IMR-90 (cell line): ENCODE measurements around the gene IDH3A. TPM values are rescaled to one million over a fixed set of nuclear protein-coding genes. Genes with fewer than 3 reads are reported as not detected.

Source experiments
- ATAC-seq: fragments of 200-7000 bp; cut with Tn5 transposase; 2 replicates; pipeline ENCODE4 v1.9.1; 2020; ENCODE audit warnings: low read depth, mild to moderate bottlenecking, moderate library complexity
- BruUV-seq: library from RNA; stranded (reverse); fragments of 400-500 nt; replicated peaks from 2 replicates; lab custom pipeline; 2021; lab: Mats Ljungman, UMichigan
- CTCF ChIA-PET: fragments of 300-600 bp; formaldehyde crosslinking; extraction: SDS; loops from one replicate; lab custom pipeline; 2021; ENCODE audit warnings: antibody characterized with exemption; lab: Yijun Ruan, JAX
- POLR2A ChIA-PET: fragments of 300-600 bp; sonication (Branson Sonifier 250); formaldehyde crosslinking; loops from one replicate; lab custom pipeline; 2022; ENCODE audit warnings: antibody characterized with exemption; ENCODE audit not compliant: unreplicated experiment; lab: Charles Lee
- DNase-seq: peaks from one replicate; pipeline ENCODE4 v3.0.0; 2013
- H2AFZ ChIP-seq: replicated peaks from 2 replicates; pipeline ENCODE3; 2013; ENCODE audit warnings: low read length, mild to moderate bottlenecking; ENCODE audit not compliant: poor library complexity
- H2AK5ac ChIP-seq: 2 replicates; pipeline ENCODE4 v1.6.1; 2013; ENCODE audit warnings: low read depth, low read length, inconsistent platforms
- H2AK9ac ChIP-seq: replicated peaks from 2 replicates; pipeline ENCODE3; 2013; ENCODE audit warnings: mild to moderate bottlenecking, low read depth, low read length, moderate library complexity; ENCODE audit not compliant: poor library complexity
- H2BK120ac ChIP-seq: 2 replicates; pipeline ENCODE4 v1.6.1; 2013; ENCODE audit warnings: low read depth, low read length, inconsistent platforms
- H2BK15ac ChIP-seq: 3 replicates; pipeline ENCODE4 v1.6.1; 2013; ENCODE audit warnings: low read depth, low read length, inconsistent platforms
- H2BK20ac ChIP-seq: 2 replicates; pipeline ENCODE4 v1.6.1; 2013; ENCODE audit warnings: low read depth, mild to moderate bottlenecking, inconsistent platforms, low read length, moderate library complexity
- H2BK5ac ChIP-seq: 2 replicates; pipeline ENCODE4 v1.6.1; 2013; ENCODE audit warnings: mild to moderate bottlenecking, low read depth, low read length, inconsistent platforms; ENCODE audit not compliant: poor library complexity, severe bottlenecking
- H3K14ac ChIP-seq: replicated peaks from 2 replicates; pipeline ENCODE4 v1.6.1; 2013; ENCODE audit warnings: low read depth, low read length, inconsistent platforms
- H3K18ac ChIP-seq: 2 replicates; pipeline ENCODE4 v1.6.1; 2013; ENCODE audit warnings: low read depth, low read length, control low read depth
- H3K23ac ChIP-seq: 2 replicates; pipeline ENCODE4 v1.6.1; 2013; ENCODE audit warnings: low read depth, low read length, inconsistent platforms
- H3K27ac ChIP-seq: 2 replicates; pipeline ENCODE4 v1.5.1; 2013; ENCODE audit warnings: mild to moderate bottlenecking, control low read depth, low read length; ENCODE audit not compliant: insufficient read depth
- H3K27me3 ChIP-seq: 2 replicates; pipeline ENCODE4 v1.6.1; 2013; ENCODE audit warnings: low read length; ENCODE audit not compliant: control insufficient read depth, insufficient read depth
- H3K36me3 ChIP-seq: 2 replicates; pipeline ENCODE4 v1.6.1; 2013; ENCODE audit warnings: low read length, mixed read lengths; ENCODE audit not compliant: control insufficient read depth, insufficient read depth
- H3K4ac ChIP-seq: 2 replicates; pipeline ENCODE4 v1.6.1; 2013; ENCODE audit warnings: low read depth, low read length, inconsistent platforms
- H3K4me1 ChIP-seq: 2 replicates; pipeline ENCODE4 v1.6.1; 2013; ENCODE audit warnings: low read length, mixed read lengths; ENCODE audit not compliant: control insufficient read depth, insufficient read depth
- H3K4me2 ChIP-seq: 2 replicates; pipeline ENCODE4 v1.6.1; 2013; ENCODE audit warnings: low read depth, mild to moderate bottlenecking, control low read depth, low read length, moderate library complexity
- H3K4me3 ChIP-seq: 2 replicates; pipeline ENCODE4 v1.5.1; 2013; ENCODE audit warnings: low read depth, mild to moderate bottlenecking, control low read depth, low read length, moderate library complexity; ENCODE audit not compliant: insufficient read depth
- H3K56ac ChIP-seq: 2 replicates; pipeline ENCODE4 v1.6.1; 2013; ENCODE audit warnings: low read length, inconsistent platforms; ENCODE audit not compliant: insufficient read depth; ENCODE audit errors: extremely low read depth
- H3K79me1 ChIP-seq, 2 experiments: 2 replicates each; pipeline ENCODE4 v1.6.1; 2013; ENCODE audit warnings: low read length in 2 of 2, inconsistent platforms in 1 of 2, low read depth in 1 of 2
- H3K9ac ChIP-seq: 2 replicates; pipeline ENCODE4 v1.6.1; 2013; ENCODE audit warnings: low read depth, low read length, control low read depth
- H3K9me1 ChIP-seq: 2 replicates; pipeline ENCODE4 v1.6.1; 2013; ENCODE audit warnings: low read length, inconsistent platforms; ENCODE audit not compliant: insufficient read depth
- H3K9me3 ChIP-seq: 2 replicates; pipeline ENCODE4 v1.6.1; 2013; ENCODE audit warnings: low read length; ENCODE audit not compliant: control insufficient read depth, insufficient read depth
- H4K20me1 ChIP-seq: 2 replicates; pipeline ENCODE4 v1.6.1; 2013; ENCODE audit warnings: low read length, inconsistent platforms; ENCODE audit not compliant: insufficient read depth
- H4K5ac ChIP-seq: 2 replicates; pipeline ENCODE4 v1.6.1; 2013; ENCODE audit warnings: mild to moderate bottlenecking, low read depth, low read length, control low read depth
- H4K8ac ChIP-seq, 2 experiments: 2 replicates each; pipeline ENCODE4 v1.6.1; 2013; ENCODE audit warnings: low read depth in 2 of 2, low read length in 2 of 2, control low read depth in 1 of 2, inconsistent platforms in 1 of 2
- H4K91ac ChIP-seq: 2 replicates; pipeline ENCODE4 v1.6.1; 2013; ENCODE audit warnings: low read depth, low read length, inconsistent platforms; ENCODE audit not compliant: insufficient read depth
- FOS ChIP-seq: fragments of 150-350 bp; IDR thresholded peaks from 2 replicates; pipeline ENCODE4 v1.6.1; 2016; ENCODE audit warnings: low read depth, low read length
- RFX5 ChIP-seq: IDR thresholded peaks from 2 replicates; pipeline ENCODE4 v1.8.0; 2012; ENCODE audit warnings: low read depth, mild to moderate bottlenecking, low read length, moderate library complexity
- SMC3 ChIP-seq: fragments of 150-350 bp; IDR thresholded peaks from 2 replicates; pipeline ENCODE4 v1.6.1; 2016; ENCODE audit warnings: low read depth, mild to moderate bottlenecking, antibody characterized with exemption, low read length, moderate library complexity
- WGBS, 2 experiments: methylation state at CpG; one replicate each; pipeline versions ENCODE4 v1.1.5 to v1.1.7; 2013; ENCODE audit warnings: missing lambda C conversion rate in 2 of 2; ENCODE audit not compliant: insufficient read length in 1 of 2; ENCODE audit errors: extremely low coverage in 2 of 2; 5-methylcytosine and 5-hydroxymethylcytosine counted together
- dilution Hi-C: fragments of 300-500 bp; cut with HindIII; formaldehyde crosslinking; loops from one replicate; pipeline ENCODE4 v1.14.3; 2018; ENCODE audit warnings: low sequenced_read_pairs; ENCODE audit not compliant: unreplicated experiment
- in situ Hi-C: fragments of 300-500 bp; cut with MboI; formaldehyde crosslinking; loops from 3 replicates; pipeline ENCODE4 v1.14.3; 2019; ENCODE audit warnings: low sequenced_read_pairs, inconsistent platforms, mixed read lengths
- intact Hi-C: fragments of 100-400 bp; cut with micrococcal nuclease; formaldehyde crosslinking; loops from 2 replicates; pipeline ENCODE4 v1.10.0; 2022
- polyA plus RNA-seq, 3 experiments: library from polyadenylated mRNA; depleted of rRNA; stranded (reverse); fragments of >200 nt; gene quantifications; 2 replicates each; pipeline ENCODE4 v1.2.3, GENCODE V29; 2012; ENCODE audit warnings: low replicate concordance in 1 of 3
- total RNA-seq: library from RNA; depleted of rRNA; stranded (reverse); fragments of >200 nt; gene quantifications from 2 replicates; pipeline ENCODE4 v1.2.3, GENCODE V29; 2012

Gene IDH3A
- total and polyA plus RNA-seq, 2 of the 4 experiments (the other 2 are of a cell fraction) = 34.5 to 47.7 TPM

DNA sequence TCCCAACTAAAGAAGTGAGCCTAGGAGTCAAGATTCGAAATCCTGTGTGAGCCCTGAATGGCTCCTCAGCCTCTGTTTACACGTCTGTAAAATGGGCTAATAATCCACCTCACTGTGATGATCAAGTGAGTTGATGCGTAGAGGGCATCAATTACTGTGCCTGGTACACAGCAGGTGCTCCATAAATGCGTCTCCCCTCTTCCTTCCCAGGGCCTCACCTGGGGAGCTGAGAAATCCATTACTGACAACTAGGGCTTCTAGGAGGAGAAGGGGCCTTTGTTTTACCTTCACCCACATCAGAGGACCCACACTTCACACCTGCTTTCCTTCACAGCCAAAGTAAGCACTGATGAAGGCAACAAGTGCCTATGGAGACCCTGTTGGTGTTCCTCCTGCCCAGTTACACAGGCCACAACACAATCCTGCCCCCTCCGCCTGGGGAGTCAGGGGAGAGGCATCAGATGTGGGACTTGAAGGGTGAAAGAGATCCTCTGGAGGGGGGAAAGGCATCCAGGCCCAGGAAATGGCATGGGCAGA is 19.3 kb upstream of the IDH3A start:
- no peak overlapping the region for H3K4me2 ChIP-seq
- H3K18ac ChIP-seq = no peak overlapping the region
- peaks cover 4% of the 10 kb centered on the region for H3K4me1 ChIP-seq
- BruUV-seq = no TSS peak
- POLR2A ChIA-PET = no interaction called here
- 0 out of 2 replicates have a peak, but pooled peaks cover 6% of the 10 kb centered on the region for H4K20me1 ChIP-seq
- no peak overlapping the region for H2BK120ac ChIP-seq
- H2BK20ac ChIP-seq = no peak overlapping the region
- H3K4me3 ChIP-seq = no peak overlapping the region
- no peak overlapping the region for H2AFZ ChIP-seq
- no peak overlapping the region; the same call in 2 of the 3 replicates for H2BK15ac ChIP-seq
- H3K9me3 ChIP-seq = no peaks in the 10 kb centered on the region
- H3K79me1 ChIP-seq = no peaks in the 10 kb centered on the region
- H2BK5ac ChIP-seq = no peak overlapping the region
- intact Hi-C loops (loop anchor here (5.0 kb wide), 1 partner anchor 112 kb away; no protein-coding TSS in a partner anchor), in situ Hi-C loops (no loop called here), dilution Hi-C loops (no loop called here)
- H4K91ac ChIP-seq = no peak overlapping the region
- peaks cover 3% of the 10 kb centered on the region for H3K9me1 ChIP-seq
- peaks cover 6% of the 10 kb centered on the region; the same call in 1 of the 2 replicates for H3K27me3 ChIP-seq
- CTCF ChIA-PET = no interaction called here
- no CpG with 5 or more reads among the region's 5 CpGs for WGBS, 2 experiments
- H3K4ac ChIP-seq = no peak overlapping the region
- no peak overlapping the region for H2AK9ac ChIP-seq
- H3K23ac ChIP-seq = no peak overlapping the region
- no peak for DNase-seq
- no peak overlapping the region for H3K56ac ChIP-seq
- no peak for ATAC-seq
- H3K9ac ChIP-seq = no peak overlapping the region
- no peaks in the 10 kb centered on the region for H3K36me3 ChIP-seq
- no peak overlapping the region for H3K27ac ChIP-seq
- H2AK5ac ChIP-seq = no peak overlapping the region
- no peak overlapping the region for H4K8ac ChIP-seq
- TF ChIP-seq SMC3 = no peak
- TF ChIP-seq RFX5 = no peak
- TF ChIP-seq FOS = no peak
- no peak overlapping the region for H3K14ac ChIP-seq
- H4K5ac ChIP-seq = no peak overlapping the region
